Tibial nerve (tissue), 4 donors: ENCODE results near the gene PRICKLE2. TPM values are rescaled to one million over a fixed set of nuclear protein-coding genes. Genes with fewer than 3 reads are reported as not detected.
A peak's percentile ranks its signal among the peaks of the same experiment; 100 is the strongest.

Source experiments
- DNase-seq, 2 donors: peaks; one replicate each; pipeline ENCODE4 v3.0.0-alpha.2; 2019; ENCODE audit warnings: low spot score in 2 of 2
- H3K27ac ChIP-seq, 4 donors: fragments of 200-600 bp; sonication (generic) in 3 of 4; one replicate each; pipeline ENCODE4 v1.5.1; 2017 to 2019; ENCODE audit warnings: mild to moderate bottlenecking in 1 of 4
- H3K27me3 ChIP-seq, 2 donors: fragments of 200-600 bp; sonication (generic) in 1 of 2; one replicate each; pipeline versions ENCODE4 v1.5.1 to v1.6.0; 2017 to 2019
- H3K36me3 ChIP-seq, 3 donors: fragments of 200-600 bp; sonication (generic); one replicate each; pipeline ENCODE4 v1.5.1; 2018 to 2019
- H3K4me1 ChIP-seq, 4 donors: fragments of 200-600 bp; sonication (generic) in 3 of 4; one replicate each; pipeline ENCODE4 v1.5.1; 2017 to 2019
- H3K4me3 ChIP-seq, 4 donors: fragments of 200-600 bp; sonication (generic) in 3 of 4; one replicate each; pipeline ENCODE4 v1.5.1; 2017 to 2019; ENCODE audit warnings: mild to moderate bottlenecking in 1 of 4, moderate library complexity in 1 of 4
- H3K9me3 ChIP-seq, 4 donors: fragments of 200-600 bp; sonication (generic) in 3 of 4; one replicate each; pipeline ENCODE4 v1.5.1; 2017 to 2019
- EP300 ChIP-seq, 2 donors: sonication (generic); formaldehyde crosslinking; IDR thresholded peaks; one replicate each; pipeline ENCODE4 v1.6.1; 2017; ENCODE audit warnings: antibody characterized with exemption in 2 of 2, mild to moderate bottlenecking in 1 of 2
- POLR2A ChIP-seq, 2 donors: fragments of 450-650 bp; IDR thresholded peaks; one replicate each; pipeline ENCODE4 v1.6.1; 2017; ENCODE audit warnings: antibody characterized with exemption in 2 of 2, mild to moderate bottlenecking in 2 of 2, moderate library complexity in 2 of 2
- WGBS, 2 donors: methylation state at CpG; one replicate each; pipeline ENCODE4 v1.1.5; 2018; 5-methylcytosine and 5-hydroxymethylcytosine counted together
- total RNA-seq, 4 donors: library from RNA; depleted of rRNA; stranded (reverse); fragments of >200 nt; gene quantifications; one replicate each; pipeline ENCODE4 v1.1.0, GENCODE V29; 2016
- TF ChIP-seq, protein P1 (sequence below), 5 experiments: fragments of 200-600 bp in 3 of 5; fragments of 450-650 bp in 2 of 5; sonication (generic) in 3 of 5; IDR thresholded peaks; one replicate each; pipeline ENCODE4 v1.5.1; 2016 to 2019; ENCODE audit warnings: antibody characterized with exemption in 5 of 5, mild to moderate bottlenecking in 3 of 5, moderate library complexity in 2 of 5

Gene PRICKLE2
- total RNA-seq, 4 donors from 2014 or later: 24.5 to 39.1 (median 35.2) TPM

DNA sequence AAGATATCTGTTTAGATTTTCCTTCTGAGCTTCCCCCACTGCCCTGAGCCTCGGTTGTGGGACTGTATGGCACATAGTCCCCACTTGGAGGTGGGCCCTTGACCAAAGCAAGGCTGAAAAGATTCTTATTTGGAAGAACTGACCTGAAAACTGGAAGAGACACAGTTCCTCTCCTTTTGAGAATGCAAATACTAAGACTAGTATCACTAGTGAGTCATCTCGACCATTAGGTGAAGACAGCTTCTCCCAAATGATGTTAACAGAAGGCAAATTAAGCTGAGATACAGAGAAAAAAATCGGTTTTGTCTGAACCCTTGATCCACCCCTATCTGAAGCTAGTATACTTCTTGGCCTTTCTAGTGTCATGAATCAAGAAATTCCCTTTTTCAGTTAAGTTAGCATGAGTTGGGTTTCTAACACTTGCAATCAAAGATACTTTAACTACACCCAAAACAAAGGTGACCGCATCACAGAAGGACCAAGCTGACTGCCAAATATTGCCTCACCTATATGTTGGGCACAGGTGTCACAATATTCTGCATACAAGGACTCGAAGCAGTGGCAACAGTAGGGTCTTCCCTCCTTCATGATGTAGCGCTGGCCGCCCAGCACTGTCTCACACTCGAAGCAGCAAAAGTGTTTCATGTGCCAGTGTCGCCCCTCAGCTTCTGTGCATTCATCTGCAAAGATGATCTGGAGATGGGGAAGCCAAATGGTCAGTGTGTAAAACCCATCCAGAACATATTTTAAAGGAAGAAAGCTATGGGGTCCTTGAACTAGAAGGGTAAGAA is 72.4 kb downstream of the PRICKLE2 start:
- Histone ChIP-seq H3K4me1 (peaks cover 0 to 25% (median 18%) of the 10 kb centered on the region in 4 donors), H3K9me3 (peaks cover 0 to 9% (median 0%) of the 10 kb centered on the region in 4 donors), H3K27me3 (no peaks in the 10 kb centered on the region), H3K27ac (peak overlapping the region in 1 of 4 donors; percentile 20), H3K4me3 (no peak overlapping the region), H3K36me3 (peaks cover 0 to 73% (median 0%) of the 10 kb centered on the region in 3 donors)
- WGBS, 2 donors: 92 to 96% methylated on average over 9 of the region's 9 CpGs
- no peak for DNase-seq
- TF ChIP-seq, protein P1, sequence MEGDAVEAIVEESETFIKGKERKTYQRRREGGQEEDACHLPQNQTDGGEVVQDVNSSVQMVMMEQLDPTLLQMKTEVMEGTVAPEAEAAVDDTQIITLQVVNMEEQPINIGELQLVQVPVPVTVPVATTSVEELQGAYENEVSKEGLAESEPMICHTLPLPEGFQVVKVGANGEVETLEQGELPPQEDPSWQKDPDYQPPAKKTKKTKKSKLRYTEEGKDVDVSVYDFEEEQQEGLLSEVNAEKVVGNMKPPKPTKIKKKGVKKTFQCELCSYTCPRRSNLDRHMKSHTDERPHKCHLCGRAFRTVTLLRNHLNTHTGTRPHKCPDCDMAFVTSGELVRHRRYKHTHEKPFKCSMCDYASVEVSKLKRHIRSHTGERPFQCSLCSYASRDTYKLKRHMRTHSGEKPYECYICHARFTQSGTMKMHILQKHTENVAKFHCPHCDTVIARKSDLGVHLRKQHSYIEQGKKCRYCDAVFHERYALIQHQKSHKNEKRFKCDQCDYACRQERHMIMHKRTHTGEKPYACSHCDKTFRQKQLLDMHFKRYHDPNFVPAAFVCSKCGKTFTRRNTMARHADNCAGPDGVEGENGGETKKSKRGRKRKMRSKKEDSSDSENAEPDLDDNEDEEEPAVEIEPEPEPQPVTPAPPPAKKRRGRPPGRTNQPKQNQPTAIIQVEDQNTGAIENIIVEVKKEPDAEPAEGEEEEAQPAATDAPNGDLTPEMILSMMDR (IDR thresholded peaks at IDR 0.05): no peak
- TF ChIP-seq EP300 (IDR thresholded peaks at IDR 0.05) (no peak), POLR2A (IDR thresholded peaks at IDR 0.05) (no peak)

DNA sequence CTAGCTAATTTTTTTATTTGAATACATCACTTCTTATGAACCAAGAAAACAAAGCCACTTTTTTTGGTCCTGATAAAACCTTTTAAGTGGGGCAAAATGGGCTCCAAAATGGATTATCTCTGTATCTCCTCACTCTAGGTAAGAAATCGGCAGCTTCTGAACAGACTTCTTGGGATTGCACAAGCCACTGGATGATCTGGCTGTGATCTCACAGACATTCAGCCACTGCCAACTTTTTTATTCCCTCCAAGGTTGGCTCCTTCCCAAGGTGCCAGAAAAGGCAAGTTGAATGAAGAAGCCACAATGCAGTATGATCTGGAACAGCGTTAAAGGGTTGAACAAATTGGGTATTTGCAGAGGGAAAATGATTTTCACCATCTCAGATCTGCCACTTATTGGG is 73.2 kb downstream of the PRICKLE2 start:
- H3K4me1 ChIP-seq: peaks cover 0 to 25% (median 18%) of the 10 kb centered on the region in 4 donors
- H3K27ac ChIP-seq: peak overlapping the region in 3 of 4 donors; percentile 15 to 83 (median 82)
- H3K36me3 ChIP-seq: peaks cover 0 to 73% (median 2%) of the 10 kb centered on the region in 3 donors
- 57 to 83% methylated on average over 2 of the region's 2 CpGs for WGBS, 2 donors
- no peaks in the 10 kb centered on the region for H3K27me3 ChIP-seq
- DNase-seq: no peak
- no peak overlapping the region for H3K4me3 ChIP-seq
- H3K9me3 ChIP-seq: peaks cover 0 to 9% (median 0%) of the 10 kb centered on the region in 4 donors
- TF ChIP-seq POLR2A (IDR thresholded peaks at IDR 0.05) (no peak), EP300 (IDR thresholded peaks at IDR 0.05) (no peak)
- TF ChIP-seq, protein P1 (IDR thresholded peaks at IDR 0.05): no peak

DNA sequence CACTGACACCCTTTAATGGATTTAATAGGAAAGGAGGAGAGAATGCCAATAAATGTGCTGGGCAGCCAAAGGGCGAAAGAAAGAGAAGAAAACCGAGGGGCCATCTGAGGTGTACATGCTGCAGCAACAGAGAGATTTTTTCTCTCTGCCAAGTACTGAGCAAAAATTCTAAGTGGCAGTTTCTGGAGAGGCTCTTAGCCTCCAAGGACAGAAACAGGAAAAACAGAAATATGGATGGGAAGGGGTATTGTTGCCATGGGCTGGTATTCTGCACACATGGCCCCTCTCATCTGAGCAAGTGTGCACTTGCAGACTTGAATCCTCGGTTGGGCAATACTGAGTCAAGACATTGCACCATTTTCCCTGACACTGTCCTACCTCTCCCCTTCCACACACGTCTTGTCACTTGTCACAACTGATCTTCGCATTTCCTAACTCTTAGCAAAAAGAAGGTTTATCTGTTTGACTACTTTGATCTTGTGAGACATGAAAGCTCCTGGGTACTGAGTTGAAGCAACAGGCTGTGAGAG is 73.9 kb downstream of the PRICKLE2 start:
- H3K27ac ChIP-seq: peak overlapping the region in 3 of 4 donors; percentile 42 to 83 (median 82)
- H3K4me1 ChIP-seq: peaks cover 0 to 25% (median 18%) of the 10 kb centered on the region in 4 donors
- peaks cover 0 to 9% (median 0%) of the 10 kb centered on the region in 4 donors for H3K9me3 ChIP-seq
- no peak overlapping the region for H3K4me3 ChIP-seq
- H3K27me3 ChIP-seq: no peaks in the 10 kb centered on the region
- TF ChIP-seq, protein P1 (IDR thresholded peaks at IDR 0.05): no peak
- TF ChIP-seq EP300 (IDR thresholded peaks at IDR 0.05) (no peak), POLR2A (IDR thresholded peaks at IDR 0.05) (no peak)
- no peak for DNase-seq
- H3K36me3 ChIP-seq: peaks cover 0 to 73% (median 3%) of the 10 kb centered on the region in 3 donors
- WGBS, 2 donors: 71 to 84% methylated on average over 5 of the region's 5 CpGs

DNA sequence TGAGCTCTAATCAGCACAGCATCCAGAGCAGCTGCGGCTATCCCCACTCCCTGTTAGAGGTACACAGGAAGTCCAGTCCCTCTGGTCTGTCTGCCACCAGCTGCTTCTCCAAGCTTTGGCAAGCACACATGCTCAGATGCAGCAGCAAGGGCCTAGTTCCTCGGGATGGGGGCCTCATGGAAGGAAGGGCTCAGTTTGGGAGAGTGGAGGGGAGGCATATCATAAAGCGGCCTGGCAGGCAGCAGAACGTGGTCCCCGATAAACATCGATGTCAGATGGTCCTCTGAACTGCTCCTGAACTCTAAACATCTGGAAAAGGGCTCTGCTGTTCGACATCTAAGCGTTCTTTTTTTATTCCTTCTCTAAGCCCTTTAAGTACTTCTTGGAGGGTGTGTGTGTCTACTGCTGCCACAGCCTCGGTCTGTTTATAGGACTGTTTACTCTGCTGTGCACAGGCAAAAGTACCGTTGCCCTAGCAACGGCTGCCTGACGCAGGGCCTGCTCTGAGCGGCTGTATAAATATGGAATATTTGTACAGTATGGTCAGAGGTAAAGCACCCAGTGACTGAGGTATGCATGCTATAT is 74.6 kb downstream of the PRICKLE2 start:
- peaks cover 0 to 25% (median 18%) of the 10 kb centered on the region in 4 donors for H3K4me1 ChIP-seq
- peak overlapping the region in 3 of 4 donors; percentile 68 to 82 (median 81) for H3K27ac ChIP-seq
- TF ChIP-seq POLR2A (IDR thresholded peaks at IDR 0.05) (no peak), EP300 (IDR thresholded peaks at IDR 0.05) (peak in 1 of 2 donors; percentile 39)
- TF ChIP-seq, protein P1 (IDR thresholded peaks at IDR 0.05): no peak

More for the DNA sequence above, 74.6 kb downstream of the PRICKLE2 start:
- peaks cover 0 to 9% (median 0%) of the 10 kb centered on the region in 4 donors for H3K9me3 ChIP-seq
- DNase-seq: no peak
- no peak overlapping the region for H3K4me3 ChIP-seq
- peaks cover 0 to 73% (median 3%) of the 10 kb centered on the region in 3 donors for H3K36me3 ChIP-seq
- H3K27me3 ChIP-seq: no peaks in the 10 kb centered on the region
- WGBS, 2 donors: 19 to 22% methylated on average over 13 of the region's 13 CpGs
